Measurements from ENCODE around the gene ERCC4.

DNA sequence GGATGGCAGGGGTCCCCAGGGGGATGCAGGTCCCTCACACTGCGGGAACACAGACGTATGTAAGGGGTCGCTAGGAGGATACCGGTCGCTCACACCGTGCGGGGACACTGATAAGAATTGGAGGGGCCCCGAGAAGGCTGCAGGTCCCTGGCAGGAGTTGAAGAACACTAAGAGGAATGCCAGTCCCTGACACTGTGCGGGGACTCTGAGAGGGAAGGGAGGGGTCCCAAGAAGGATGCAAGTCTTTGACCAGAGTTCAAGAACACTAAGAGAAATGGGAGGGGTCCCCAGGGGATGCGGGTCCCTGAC lies 510 bp downstream of the ERCC4 start:
- no peak for TF ChIP-seq POLR2A (IDR thresholded peaks at IDR 0.05)
- TF ChIP-seq, protein P1, sequence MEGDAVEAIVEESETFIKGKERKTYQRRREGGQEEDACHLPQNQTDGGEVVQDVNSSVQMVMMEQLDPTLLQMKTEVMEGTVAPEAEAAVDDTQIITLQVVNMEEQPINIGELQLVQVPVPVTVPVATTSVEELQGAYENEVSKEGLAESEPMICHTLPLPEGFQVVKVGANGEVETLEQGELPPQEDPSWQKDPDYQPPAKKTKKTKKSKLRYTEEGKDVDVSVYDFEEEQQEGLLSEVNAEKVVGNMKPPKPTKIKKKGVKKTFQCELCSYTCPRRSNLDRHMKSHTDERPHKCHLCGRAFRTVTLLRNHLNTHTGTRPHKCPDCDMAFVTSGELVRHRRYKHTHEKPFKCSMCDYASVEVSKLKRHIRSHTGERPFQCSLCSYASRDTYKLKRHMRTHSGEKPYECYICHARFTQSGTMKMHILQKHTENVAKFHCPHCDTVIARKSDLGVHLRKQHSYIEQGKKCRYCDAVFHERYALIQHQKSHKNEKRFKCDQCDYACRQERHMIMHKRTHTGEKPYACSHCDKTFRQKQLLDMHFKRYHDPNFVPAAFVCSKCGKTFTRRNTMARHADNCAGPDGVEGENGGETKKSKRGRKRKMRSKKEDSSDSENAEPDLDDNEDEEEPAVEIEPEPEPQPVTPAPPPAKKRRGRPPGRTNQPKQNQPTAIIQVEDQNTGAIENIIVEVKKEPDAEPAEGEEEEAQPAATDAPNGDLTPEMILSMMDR (IDR thresholded peaks at IDR 0.05), result no peak
